Smooth muscle cell of the brain vasculature (primary cell): ENCODE results near the gene KPNA4.
A peak's percentile ranks its signal among the peaks of the same experiment; 100 is the strongest.
"Not testable (repeated sequence)": the region's sequence is repeated elsewhere in the genome, so short reads cannot be mapped to it uniquely, and the experiment has no call there.

Experiments
- DNase-seq: peaks from one replicate; pipeline ENCODE4 v3.0.0-alpha.2; 2012; ENCODE audit warnings: low read depth, low spot score

Gene KPNA4

DNA sequence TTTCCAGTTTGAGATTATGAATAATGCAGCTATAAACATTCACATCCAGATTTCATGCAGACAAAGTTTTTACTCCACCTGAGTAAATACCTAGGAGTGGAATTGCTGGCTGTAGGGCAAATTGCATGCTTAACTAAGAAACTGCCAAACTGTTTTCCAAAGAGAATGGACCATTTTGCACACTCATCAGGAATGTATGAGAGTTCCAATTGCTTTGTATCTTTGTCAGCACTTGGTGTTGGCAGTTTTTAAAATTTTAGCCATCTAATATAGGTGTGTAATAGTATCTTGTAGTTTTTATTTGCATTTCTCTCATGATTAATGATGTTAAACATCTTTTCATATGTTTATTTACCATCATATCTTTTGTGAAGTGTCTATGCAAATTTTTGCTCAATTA, 75.2 kb downstream of the KPNA4 start:
- no peak for DNase-seq

DNA sequence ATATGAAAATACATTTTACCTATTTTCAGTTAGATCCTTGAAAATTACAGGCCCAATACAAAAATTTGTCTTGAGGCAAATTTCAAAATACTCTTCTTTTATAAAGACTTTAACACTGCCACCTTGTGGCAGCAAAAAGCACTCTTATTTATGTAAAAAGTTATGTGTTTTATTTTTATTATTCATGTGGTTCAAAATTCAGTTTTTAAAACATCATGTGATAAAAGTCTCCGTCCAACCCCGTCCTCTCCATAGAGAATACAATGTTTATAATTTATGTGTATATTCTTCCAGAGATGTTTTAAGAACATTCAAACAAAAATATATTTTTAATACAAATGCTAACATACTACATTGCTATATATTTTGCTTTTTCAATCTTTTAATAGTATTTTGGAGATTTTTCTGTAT, 78.9 kb downstream of the KPNA4 start:
- peak; percentile 37 for DNase-seq

DNA sequence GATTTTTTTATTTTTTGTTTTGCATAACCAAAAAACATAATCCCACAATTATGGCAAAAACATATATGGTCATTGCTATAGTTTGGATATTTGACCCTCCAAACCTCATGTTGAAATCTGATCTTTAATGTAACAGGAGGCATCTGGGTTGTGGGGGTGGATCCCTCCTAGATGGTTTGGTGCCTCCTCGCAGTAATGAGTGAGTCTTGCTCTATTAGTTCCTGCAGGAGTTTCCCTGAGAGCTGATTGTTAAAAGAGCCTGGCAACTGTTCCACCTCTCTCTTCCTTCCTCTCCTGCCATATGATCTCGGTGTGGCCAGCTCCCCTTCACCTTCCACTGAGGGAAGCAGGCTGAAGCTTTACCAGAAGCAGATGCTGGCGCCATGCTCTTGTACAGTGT, 82.6 kb downstream of the KPNA4 start:
- DNase-seq = no peak

GRCh38 chr3:160481856-160482255, 83.5 kb downstream of the KPNA4 start:
- DNase-seq = no peak

DNA sequence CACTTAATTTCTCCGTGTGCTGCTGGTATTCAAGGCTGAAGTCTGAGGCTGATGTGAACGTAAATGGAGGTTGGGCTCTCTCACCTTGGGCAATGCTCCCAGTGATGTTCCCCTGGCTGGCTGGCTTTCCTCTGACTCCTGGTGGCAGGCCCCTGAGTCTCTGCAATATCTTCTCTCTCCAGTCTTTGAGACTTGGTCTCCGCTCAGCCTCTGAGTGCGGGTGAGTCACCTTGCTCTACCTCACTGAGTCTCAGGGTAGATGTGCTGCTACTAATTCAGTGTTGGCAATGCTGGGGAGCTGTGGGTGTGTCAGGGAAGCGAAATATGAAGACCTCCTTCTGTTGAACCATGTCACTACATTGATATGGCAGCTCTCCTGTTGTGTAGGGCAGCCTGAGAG, 84.4 kb downstream of the KPNA4 start:
- no peak for DNase-seq

DNA sequence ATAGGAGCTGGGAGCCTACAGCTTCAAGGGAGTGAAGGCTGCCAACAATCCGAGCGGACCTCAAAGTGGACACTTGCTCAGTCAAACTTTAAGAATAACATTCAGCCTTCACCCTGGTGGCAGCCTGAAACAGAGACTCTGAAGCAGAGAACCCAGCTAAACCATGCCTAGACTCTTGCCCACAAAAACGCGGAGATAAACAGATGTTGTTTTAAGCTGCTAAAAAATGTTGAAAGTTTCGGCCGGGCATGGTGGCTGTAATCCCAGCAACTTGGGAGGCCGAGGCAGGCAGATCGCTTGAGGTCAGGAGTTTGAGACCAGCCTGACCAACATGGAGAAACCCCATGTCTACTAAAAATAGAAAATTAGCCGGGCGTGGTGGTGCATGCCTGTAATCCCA, 86.0 kb downstream of the KPNA4 start:
- DNase-seq = no peak

DNA sequence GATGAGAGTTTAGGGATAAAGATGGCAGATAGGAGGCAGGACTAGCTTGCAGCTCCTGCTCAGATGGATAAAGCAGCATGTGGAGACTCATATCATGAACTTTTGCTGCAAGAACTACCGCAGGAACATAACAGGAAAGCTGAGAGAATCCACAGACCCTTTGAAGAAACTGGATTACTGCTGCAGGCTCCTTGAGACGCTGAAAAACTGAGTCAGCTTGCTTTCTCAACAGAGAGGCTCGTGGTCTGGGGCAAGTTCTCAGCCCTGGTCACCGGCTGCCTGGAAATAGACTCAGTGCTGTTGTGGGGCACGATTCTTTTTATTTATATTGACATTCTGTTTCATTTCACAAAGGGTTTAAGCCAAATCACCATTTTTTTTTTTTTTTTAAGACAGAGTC, 87.0 kb downstream of the KPNA4 start:
- DNase-seq = no peak

DNA sequence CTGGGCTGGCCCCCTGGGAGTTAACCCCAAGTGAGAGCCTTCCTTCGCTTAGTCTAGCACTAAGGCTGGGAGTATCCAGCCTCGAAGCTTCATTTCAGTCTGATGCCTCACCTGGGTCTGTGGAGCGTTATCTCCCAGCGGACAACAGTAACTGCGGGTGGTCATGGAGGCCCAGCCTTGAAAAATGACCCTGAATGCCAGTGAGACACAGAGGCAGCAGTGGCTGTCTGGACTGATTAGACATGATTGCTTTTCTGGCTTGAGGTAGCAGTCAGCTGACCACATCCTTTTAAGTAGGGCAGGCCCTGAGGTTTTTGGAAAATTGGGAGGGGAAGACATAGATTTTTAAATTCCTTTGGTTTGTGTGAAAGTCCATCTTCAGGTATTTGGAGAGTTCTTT, 87.6 kb downstream of the KPNA4 start:
- no peak for DNase-seq

GRCh38 chr3:160475884-160476283, 89.5 kb downstream of the KPNA4 start:
- no peak for DNase-seq

DNA sequence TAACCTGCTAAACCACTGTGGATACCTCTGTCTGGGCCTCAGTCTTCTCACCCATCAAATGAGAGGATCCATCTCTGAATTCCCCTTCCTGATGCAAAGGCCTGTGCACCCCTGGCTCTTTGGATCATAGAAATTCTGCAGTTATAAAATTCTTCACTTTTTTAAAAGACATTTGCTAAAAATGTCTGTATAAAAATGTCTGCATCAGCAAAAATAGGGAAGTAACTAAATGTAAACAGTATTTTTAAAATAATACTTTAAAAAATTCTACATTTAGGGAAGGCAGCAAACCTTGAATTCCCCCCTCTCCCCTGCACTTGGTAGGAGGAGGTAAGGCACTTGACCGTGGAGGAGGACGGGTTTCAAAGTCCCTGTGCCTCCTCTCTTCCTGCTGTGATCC, 90.2 kb downstream of the KPNA4 start:
- DNase-seq = no peak

DNA sequence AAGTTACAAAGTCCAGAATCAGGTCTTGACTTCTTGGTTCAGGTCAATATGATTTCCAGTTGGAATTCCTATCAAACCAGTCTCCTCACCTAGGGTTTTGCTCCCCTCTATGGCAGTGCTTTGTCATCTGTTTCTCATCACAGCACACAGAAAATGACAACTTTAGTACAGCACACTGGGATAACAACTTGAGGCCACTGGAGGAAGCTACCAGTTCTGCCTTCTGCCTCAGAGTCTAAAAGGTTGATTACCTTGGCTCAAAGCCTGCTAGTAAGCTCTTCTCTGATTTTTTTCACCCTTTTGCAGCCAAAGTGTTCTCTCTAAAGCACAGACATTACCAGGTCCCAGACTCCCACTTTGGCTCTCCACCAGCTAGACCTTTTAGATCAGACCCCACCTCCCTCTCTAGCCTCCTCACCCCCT, 90.9 kb downstream of the KPNA4 start:
- peak; percentile 59 for DNase-seq

- peak; percentile 65 for DNase-seq
These were observed 91.4 kb downstream of the KPNA4 start for GRCh38 chr3:160473978-160474377.

GRCh38 chr3:160473221-160473620, 92.2 kb downstream of the KPNA4 start:
- DNase-seq = no peak

DNA sequence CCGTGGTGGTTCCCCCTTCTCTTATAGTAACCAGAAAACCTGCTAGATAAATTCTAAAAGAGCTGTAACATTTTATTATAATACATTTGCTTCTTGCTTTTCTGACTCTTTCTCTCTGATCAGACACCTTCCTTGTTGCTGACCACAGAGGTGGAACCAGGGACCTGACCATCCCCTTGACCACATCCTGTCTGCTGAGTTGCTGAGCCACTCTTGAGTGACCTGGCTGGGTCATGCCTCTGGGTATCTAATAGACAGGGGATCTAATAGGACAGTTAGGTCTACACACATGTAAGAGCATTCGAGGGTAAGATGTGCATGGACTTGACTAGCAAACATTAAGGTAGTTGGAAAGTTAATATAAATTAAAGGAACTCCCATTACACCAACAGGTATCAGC, 93.0 kb downstream of the KPNA4 start:
- DNase-seq = no peak

- no peak for DNase-seq
These were observed 93.5 kb downstream of the KPNA4 start for GRCh38 chr3:160471892-160472291.

DNA sequence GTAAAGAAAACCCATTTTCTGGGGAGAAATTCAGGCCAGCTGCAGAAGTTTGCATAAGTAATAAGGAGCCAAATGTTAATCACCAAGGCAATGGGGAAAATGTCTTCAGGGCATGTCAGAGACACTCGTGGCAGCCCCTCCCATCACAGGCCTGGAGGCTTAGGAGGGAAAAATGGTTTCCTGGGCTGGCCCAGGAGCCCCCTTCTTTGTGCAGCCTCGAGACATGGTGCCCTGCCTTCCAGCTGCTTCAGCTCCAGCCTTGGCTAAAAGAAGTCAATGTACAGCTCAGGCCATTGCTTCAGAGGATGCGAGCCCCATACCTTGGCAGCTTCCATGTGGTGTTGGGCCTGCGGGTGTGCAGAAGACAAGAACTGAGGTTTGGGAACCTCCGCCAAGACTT, 95.2 kb downstream of the KPNA4 start:
- no peak for DNase-seq

DNA sequence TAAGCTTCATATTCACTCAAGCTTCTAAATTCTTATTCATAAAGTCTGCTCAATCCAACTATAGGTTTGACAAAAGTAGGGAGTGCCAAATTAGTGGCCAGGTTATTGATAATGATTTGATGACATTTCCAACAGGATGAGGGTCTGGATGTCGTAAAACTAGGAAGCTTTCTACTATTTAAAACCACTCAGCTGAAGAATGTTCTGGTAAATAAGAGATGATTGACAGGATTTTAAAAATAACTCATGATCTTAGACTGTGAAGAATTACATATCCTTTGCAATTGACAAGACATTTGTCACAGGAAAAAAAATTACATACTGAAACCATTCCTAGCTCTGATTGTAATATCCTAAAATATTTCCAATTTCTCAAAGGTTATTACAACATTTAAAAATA, 100.4 kb downstream of the KPNA4 start:
- no peak for DNase-seq

- no peak for DNase-seq
These were observed 101.0 kb downstream of the KPNA4 start for GRCh38 chr3:160464321-160464720.

DNA sequence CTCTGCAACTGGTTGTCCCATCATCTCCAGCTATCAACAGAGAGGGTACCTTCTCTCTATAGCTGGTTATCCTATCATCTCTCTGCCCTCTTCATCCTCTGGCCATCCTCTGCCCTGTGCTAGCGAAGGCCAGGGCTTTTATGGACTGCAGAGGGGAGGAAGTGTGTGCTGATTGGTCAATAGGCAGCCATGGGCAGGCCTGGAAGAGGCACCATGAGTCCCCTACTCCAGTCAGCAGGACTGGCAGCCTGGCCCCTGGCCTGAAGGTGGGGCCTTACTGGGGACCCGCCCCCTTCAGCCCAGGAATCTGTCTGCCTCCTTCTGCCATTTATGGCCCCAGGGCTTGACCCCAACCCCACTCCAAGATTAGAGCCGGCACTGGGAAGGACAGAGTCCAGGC, 105.3 kb downstream of the KPNA4 start:
- DNase-seq = no peak

DNA sequence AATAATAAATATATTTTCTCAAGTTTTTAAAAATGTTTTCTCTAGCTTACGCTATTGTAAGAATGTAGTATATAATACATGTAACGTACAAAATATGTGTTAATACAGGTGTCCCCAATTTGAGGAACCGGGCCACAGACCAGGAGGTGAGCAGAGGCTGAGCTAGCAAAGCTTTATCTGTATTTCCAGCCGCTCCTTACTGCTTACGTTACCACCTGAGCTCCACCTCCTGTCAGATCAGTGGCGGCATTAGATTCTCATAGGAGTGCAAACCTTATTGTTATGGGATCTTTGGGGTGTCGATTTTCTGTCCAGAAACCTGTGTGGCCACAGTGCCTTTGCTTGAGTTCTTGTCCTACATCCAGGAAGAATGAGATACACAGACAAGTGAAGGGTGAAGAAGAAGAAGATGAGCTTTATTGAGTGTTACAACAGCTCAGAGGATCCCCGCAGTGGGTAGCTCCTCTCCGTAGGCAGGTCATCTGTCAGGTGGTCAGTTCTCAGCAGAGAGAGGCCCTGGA, 105.9 kb downstream of the KPNA4 start:
- DNase-seq = no peak

DNA sequence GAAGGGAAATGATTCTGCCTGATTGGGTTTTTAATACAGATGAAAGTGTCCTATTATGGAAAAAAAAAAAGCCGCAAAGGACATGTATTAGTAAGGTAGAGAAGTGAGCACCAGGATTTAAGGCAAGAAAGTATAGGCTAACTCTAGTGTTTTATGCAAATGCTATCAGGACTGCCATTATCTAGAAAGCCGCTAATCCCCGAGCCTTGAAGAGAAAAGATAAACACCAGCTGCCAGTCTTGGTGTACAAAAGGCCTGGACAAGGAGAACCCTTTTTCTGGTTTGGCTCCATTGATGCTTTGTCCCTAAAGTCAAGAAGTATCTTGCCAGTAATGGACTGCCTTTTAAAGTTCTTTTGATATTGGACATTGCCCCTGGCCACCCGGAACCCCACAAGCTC, 107.2 kb downstream of the KPNA4 start:
- no peak for DNase-seq

- no peak for DNase-seq
These were observed 109.5 kb downstream of the KPNA4 start for GRCh38 chr3:160455846-160456245.

- no peak for DNase-seq
These were observed 110.4 kb downstream of the KPNA4 start for GRCh38 chr3:160454995-160455394.

GRCh38 chr3:160452251-160452650, 113.1 kb downstream of the KPNA4 start:
- not testable (repeated sequence) for DNase-seq

GRCh38 chr3:160451602-160452001, 113.8 kb downstream of the KPNA4 start:
- DNase-seq = no peak
